Stimulated activated naive B cell treated with anti-CD40 and anti-IgM and Interleukin-4, amounts not matched to agents 10 μg/mL and 1 μg/mL and 100 μg/mL, for 72 hours (primary cell): Measurements from ENCODE around the gene PITRM1.
A peak's percentile ranks its signal among the peaks of the same experiment; 100 is the strongest.
"Not testable (repeated sequence)": the region's sequence is repeated elsewhere in the genome, so short reads cannot be mapped to it uniquely, and the experiment has no call there.

Experiments used
- ATAC-seq, 2 donors: fragments of 150-1000 bp; cut with Tn5 transposase; replicated peaks; 2 replicates each; pipeline ENCODE4 v1.10.0; 2021; ENCODE audit warnings: moderate library complexity in 1 of 2
- DNase-seq: peaks from one replicate; pipeline ENCODE4 v3.0.0; 2021
- H3K27ac Mint-ChIP-seq: one replicate; pipeline ENCODE4 v1.8.0; 2022; ENCODE audit warnings: mild to moderate bottlenecking, mixed read lengths
- H3K27me3 Mint-ChIP-seq, 2 donors: one replicate each; pipeline ENCODE4 v1.8.0; 2022; ENCODE audit warnings: mixed read lengths in 2 of 2
- H3K36me3 Mint-ChIP-seq, 2 donors: one replicate each; pipeline ENCODE4 v1.8.0; 2022; ENCODE audit warnings: mixed read lengths in 2 of 2, mild to moderate bottlenecking in 1 of 2
- H3K4me1 Mint-ChIP-seq, 2 donors: one replicate each; pipeline ENCODE4 v1.8.0; 2022; ENCODE audit warnings: mixed read lengths in 2 of 2, mild to moderate bottlenecking in 1 of 2
- H3K4me3 Mint-ChIP-seq, 2 donors: one replicate each; pipeline ENCODE4 v1.8.0; 2022; ENCODE audit warnings: mild to moderate bottlenecking in 2 of 2, mixed read lengths in 2 of 2, moderate library complexity in 1 of 2
- H3K9me3 Mint-ChIP-seq, 2 donors: one replicate each; pipeline ENCODE4 v1.8.0; 2022; ENCODE audit warnings: mixed read lengths in 2 of 2, mild to moderate bottlenecking in 1 of 2

The PITRM1 gene, protein sequence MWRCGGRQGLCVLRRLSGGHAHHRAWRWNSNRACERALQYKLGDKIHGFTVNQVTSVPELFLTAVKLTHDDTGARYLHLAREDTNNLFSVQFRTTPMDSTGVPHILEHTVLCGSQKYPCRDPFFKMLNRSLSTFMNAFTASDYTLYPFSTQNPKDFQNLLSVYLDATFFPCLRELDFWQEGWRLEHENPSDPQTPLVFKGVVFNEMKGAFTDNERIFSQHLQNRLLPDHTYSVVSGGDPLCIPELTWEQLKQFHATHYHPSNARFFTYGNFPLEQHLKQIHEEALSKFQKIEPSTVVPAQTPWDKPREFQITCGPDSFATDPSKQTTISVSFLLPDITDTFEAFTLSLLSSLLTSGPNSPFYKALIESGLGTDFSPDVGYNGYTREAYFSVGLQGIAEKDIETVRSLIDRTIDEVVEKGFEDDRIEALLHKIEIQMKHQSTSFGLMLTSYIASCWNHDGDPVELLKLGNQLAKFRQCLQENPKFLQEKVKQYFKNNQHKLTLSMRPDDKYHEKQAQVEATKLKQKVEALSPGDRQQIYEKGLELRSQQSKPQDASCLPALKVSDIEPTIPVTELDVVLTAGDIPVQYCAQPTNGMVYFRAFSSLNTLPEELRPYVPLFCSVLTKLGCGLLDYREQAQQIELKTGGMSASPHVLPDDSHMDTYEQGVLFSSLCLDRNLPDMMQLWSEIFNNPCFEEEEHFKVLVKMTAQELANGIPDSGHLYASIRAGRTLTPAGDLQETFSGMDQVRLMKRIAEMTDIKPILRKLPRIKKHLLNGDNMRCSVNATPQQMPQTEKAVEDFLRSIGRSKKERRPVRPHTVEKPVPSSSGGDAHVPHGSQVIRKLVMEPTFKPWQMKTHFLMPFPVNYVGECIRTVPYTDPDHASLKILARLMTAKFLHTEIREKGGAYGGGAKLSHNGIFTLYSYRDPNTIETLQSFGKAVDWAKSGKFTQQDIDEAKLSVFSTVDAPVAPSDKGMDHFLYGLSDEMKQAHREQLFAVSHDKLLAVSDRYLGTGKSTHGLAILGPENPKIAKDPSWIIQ

DNA sequence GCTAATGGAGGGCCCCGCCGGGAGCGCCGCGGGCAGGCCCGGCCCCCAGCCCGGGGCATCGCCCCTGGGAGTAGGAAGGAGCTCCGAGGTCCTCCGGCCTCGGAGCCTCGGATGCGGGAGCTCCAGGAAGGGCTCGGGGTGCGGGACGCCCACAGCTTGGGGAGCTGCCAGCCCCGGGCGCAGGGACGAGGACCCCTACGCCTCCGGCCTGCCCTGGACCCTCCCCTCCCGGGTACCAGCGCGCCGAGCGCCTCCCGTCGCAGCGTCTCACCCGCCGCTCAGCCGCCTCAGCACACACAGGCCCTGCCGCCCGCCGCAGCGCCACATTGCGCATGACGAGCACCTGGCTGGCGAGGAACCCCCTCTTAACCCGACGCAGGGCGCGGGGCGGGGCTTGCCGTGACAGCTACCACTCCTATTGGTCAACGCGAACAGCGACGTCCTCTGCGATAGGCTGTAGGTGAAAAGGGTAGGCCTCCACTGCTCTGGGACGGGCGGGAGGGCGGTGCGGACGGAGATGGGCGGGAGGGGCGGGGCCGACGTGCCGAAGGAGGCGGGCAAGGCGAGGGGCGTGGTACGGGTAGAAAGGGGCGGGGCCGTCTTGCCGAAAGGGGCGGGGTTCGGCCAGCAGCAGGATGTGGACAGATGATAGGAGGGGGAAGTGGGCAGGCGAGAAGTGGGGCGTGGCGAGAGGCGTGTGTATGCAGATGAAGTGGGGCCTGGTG, at the start of gene PITRM1:
TSS of gene PITRM1 (minus strand) at position 337 of the 725 bp plus-strand sequence. CDS start at position 327, 10 bp downstream.
- Mint-ChIP-seq H3K27ac (peak within 1 kb of the TSS; percentile 92), H3K27me3 (no peaks in the 10 kb centered on the region)
- ATAC-seq: peak; percentile 95 to 96

DNA sequence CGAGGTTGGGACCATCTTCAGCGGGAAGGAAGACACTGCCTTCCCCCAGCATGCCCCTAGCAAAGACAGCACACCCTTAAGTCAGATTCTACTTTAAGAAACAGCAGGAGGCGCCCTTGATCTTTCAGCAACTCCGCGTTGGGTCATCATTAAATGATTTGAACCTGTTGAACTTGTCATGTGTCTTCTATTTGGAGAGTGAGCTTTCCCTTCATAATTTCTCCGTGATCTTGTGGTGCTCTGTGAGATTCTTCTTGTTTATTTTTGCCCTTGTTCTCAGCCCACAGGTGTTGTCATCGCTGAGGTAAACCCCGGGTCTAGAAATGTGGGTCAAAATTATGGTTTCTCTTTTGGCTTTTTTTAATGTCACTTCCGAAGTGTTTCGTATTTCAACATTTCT, 49.5 kb upstream of the PITRM1 start:
- H3K36me3 Mint-ChIP-seq: no peaks in the 10 kb centered on the region
- ATAC-seq (no peak), DNase-seq (no peak)
- H3K27ac Mint-ChIP-seq: no peak overlapping the region
- H3K9me3 Mint-ChIP-seq: peaks cover 3 to 13% of the 10 kb centered on the region in 2 donors
- peaks cover 19 to 24% of the 10 kb centered on the region in 2 donors for H3K27me3 Mint-ChIP-seq
- H3K4me3 Mint-ChIP-seq: no peak overlapping the region
- H3K4me1 Mint-ChIP-seq: peaks cover 3 to 4% of the 10 kb centered on the region in 2 donors

More for the DNA sequence above, at the start of gene PITRM1:
- DNase-seq: peak; percentile 99
- H3K36me3 Mint-ChIP-seq: peaks cover 17 to 19% of the 10 kb centered on the region in 2 donors
- H3K4me1 Mint-ChIP-seq: peaks cover 12 to 33% of the 10 kb centered on the region in 2 donors
- H3K4me3 Mint-ChIP-seq: peak within 1 kb of the TSS; percentile 82 to 90
- H3K9me3 Mint-ChIP-seq: peaks cover 4% of the 10 kb centered on the region in 2 donors

DNA sequence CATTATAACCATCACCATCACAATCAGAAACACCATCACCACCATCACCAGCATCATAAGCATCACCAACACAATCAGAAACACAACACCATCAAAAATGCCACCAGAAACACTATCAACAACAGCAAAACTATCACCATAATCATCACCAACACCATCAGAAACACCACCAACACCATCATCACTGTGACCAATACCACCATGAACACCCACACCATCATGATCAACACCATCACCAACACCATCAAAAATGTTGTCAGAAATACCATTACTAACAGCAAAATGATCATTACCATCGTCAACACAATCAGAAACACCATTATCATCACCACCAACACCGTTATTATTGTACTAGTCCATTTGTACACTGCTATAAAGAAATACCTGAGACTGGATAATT, 49.0 kb upstream of the PITRM1 start:
- H3K36me3 Mint-ChIP-seq, ATAC-seq, DNase-seq, H3K4me1 Mint-ChIP-seq, H3K4me3 Mint-ChIP-seq, H3K27ac Mint-ChIP-seq: not testable (repeated sequence)
- Mint-ChIP-seq H3K27me3 (peaks cover 19% of the 10 kb centered on the region in 2 donors), H3K9me3 (peaks cover 3 to 13% of the 10 kb centered on the region in 2 donors)

DNA sequence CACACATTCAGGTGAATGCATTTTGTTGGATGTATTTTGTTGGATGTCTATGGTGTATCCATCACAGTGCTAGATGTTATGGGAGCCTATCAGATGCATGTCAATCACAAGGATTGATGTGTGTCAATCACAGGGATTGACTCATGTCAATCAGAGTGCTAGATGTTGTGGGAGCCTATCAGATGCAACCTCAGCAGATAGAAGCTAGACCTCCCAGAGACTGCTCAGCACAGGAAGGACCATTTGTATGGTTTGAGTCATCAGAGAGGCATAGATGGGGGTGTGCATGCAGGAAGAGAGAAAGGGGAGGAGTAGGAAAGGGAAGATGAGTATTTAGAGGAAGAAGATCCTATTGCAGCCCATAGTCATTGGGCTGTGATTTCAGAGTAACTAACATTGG, 48.3 kb upstream of the PITRM1 start:
- H3K4me3 Mint-ChIP-seq: no peak overlapping the region
- DNase-seq (no peak), ATAC-seq (no peak)

DNA sequence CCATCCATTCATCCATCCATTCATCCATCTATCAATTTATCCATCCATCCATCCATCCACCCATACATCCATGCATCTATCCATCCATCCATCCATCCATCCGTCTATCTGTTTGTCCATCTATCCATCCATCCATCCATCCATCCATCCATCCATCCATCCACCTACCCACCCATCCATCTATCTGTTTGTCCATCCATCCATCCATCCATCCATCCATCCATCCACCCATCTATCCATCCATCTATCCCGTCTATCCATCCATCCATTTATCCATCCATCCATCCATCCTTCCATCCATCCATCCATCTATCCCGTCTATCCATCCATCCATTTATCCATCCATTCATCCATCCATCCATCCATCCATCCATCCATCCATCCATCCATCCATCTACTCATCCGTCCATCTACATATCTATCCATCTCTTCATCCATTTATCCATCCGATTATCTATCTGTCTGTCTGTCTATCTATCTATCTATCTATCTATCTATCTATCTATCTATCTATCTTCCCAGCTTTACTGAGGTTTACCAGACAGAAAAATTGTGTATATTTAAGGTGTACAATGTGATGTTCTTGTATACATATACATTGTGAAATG, 46.5 kb upstream of the PITRM1 start:
- H3K4me1 Mint-ChIP-seq, H3K4me3 Mint-ChIP-seq, H3K36me3 Mint-ChIP-seq, H3K27ac Mint-ChIP-seq, DNase-seq, ATAC-seq: not testable (repeated sequence)
- Mint-ChIP-seq H3K27me3 (peaks cover 19% of the 10 kb centered on the region in 2 donors), H3K9me3 (peaks cover 3 to 13% of the 10 kb centered on the region in 2 donors)

More for the DNA sequence above, 48.3 kb upstream of the PITRM1 start:
- peaks cover 19% of the 10 kb centered on the region in 2 donors for H3K27me3 Mint-ChIP-seq
- H3K36me3 Mint-ChIP-seq: no peaks in the 10 kb centered on the region
- no peak overlapping the region for H3K27ac Mint-ChIP-seq
- no peaks in the 10 kb centered on the region for H3K4me1 Mint-ChIP-seq
- H3K9me3 Mint-ChIP-seq: peaks cover 3 to 13% of the 10 kb centered on the region in 2 donors

DNA sequence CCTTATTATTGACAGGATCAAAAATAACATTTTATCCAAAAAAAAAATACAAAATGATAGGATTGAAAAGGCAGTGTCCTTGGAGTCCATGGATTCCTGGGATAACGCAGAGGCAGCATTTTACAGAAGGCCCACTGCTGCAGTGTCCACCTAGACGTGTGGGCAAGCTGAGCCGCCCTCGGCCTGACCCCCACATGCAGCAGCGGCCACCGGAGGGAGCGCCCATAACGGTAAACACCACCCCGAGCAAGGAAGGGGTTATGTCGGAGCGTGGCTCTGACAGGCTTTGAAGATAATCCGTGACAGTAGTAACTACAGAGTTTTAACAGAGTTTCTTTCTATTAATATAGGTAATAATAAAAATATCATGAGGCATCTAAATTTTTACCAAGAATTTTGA, 45.3 kb upstream of the PITRM1 start:
- Mint-ChIP-seq H3K27ac (no peak overlapping the region), H3K36me3 (no peaks in the 10 kb centered on the region), H3K27me3 (peaks cover 19 to 22% of the 10 kb centered on the region in 2 donors), H3K4me1 (no peaks in the 10 kb centered on the region), H3K4me3 (no peak overlapping the region), H3K9me3 (peaks cover 3 to 13% of the 10 kb centered on the region in 2 donors)
- DNase-seq (no peak), ATAC-seq (no peak)

DNA sequence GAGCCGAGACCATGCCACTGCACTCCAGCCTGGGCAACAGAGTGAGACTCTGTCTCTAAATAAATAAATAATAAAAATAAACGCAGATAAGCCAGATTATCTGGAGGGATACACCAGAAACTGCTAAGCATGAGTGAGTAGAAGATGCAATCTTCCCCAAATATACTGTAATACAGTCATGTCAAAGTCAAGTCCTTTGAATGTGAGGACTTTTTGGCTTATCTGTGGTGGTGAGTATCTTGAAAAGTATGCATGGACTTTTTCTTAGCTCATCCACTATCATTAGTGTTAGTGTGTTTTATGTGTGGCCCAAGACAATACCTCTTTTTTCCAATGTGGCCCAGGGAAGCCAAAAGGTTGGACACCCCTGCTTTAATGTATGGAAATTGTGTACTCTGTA, 44.7 kb upstream of the PITRM1 start:
- Mint-ChIP-seq H3K27me3 (peaks cover 19 to 22% of the 10 kb centered on the region in 2 donors), H3K4me1 (no peaks in the 10 kb centered on the region), H3K4me3 (no peak overlapping the region), H3K9me3 (peaks cover 3 to 13% of the 10 kb centered on the region in 2 donors), H3K36me3 (no peaks in the 10 kb centered on the region), H3K27ac (no peak overlapping the region)
- no peak for ATAC-seq
- no peak for DNase-seq

DNA sequence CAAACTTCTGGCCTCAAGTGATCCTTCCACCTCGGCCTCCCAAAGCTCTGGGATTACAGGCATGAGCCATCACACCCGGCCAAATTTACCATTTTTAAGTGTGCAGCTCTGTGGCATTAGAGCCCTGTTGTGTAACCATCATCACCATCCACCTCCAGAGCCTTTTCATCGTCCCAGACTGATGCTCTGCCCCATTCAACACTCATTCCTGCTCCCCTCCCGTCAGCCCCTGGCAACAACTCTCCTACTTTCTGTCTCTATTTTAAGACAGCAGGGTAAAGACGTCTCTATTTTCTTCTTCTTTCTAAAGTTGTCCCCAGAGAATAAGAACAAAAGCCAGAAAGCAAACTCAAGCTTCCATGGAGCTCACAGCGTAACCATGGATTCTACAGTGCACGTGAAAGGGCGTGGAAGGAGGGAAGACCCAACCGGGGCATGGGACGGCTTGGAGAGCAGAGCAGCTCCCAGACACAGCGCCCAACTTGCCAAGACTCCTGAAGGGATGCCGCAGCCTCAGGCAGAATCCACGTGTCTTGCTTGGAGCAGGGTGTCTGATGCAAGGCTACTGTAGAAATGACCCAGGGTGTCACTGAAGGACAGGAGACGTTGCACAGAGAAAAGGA, 42.7 kb upstream of the PITRM1 start:
- Mint-ChIP-seq H3K27me3 (peaks cover 12 to 13% of the 10 kb centered on the region in 2 donors), H3K4me3 (no peak overlapping the region), H3K27ac (no peak overlapping the region), H3K4me1 (no peaks in the 10 kb centered on the region), H3K9me3 (peaks cover 0 to 10% of the 10 kb centered on the region in 2 donors), H3K36me3 (no peaks in the 10 kb centered on the region)
- no peak for ATAC-seq
- no peak for DNase-seq

DNA sequence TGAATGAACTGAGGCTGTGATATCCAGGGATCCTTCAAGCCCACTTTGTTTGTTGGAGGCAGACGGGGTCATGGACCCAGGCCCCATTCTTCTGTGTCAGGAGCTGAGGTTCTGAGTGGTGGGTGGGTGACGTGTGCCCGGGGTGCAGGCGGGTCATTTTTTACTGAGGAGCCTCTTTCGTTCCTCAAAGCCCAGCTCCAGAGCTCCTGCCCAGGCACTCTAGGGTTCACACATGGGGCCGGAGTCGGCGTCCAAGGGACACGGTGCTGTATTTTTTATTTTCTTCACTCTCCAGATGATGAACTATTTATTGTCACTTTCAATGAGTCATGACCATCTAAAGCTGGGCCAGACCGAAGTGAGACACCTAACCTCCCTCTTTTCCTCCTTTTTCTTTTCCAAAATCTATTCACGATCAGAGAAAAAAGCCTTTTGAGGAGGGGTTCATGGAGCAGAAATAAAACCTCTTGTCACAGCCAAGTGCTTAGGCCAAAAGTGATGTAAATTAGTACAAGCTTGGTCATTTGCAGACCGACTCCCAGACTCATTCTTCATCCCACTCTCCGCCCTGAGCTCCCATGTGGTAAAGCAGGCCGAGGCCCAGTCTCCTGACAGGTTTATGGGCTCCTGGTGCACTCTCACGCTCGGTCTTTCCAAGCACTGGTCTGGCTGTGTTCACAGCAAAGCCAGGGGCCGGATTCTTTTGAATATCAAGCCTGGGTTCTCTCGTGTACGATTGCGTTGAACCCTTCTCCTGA, 41.4 kb upstream of the PITRM1 start:
- Mint-ChIP-seq H3K36me3 (peaks cover 0 to 5% of the 10 kb centered on the region in 2 donors), H3K27me3 (peaks cover 14 to 17% of the 10 kb centered on the region in 2 donors), H3K4me3 (no peak overlapping the region), H3K9me3 (peaks cover 0 to 9% of the 10 kb centered on the region in 2 donors), H3K27ac (no peak overlapping the region), H3K4me1 (peaks cover 5 to 11% of the 10 kb centered on the region in 2 donors)
- no peak for ATAC-seq
- no peak for DNase-seq

DNA sequence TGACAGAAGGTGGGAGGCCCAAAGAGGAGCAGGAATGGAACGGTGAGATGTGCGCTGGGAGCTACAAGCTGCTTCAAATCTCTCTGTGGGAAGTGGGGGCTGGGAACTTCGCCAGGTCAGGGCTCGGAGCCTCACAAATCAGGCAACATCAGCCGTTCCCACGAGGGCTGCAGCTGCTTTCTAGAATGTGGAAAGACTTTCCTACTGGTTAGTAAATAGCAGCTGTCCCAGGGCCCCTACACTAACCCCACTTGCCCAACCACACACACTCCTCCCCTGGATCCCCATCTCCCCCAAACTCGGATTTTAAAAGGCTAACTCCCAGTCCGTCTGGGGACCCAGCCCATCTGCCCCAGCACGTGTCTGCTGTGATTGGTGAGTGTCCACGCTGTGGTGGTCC, 40.6 kb upstream of the PITRM1 start:
- DNase-seq (no peak), ATAC-seq (no peak)

DNA sequence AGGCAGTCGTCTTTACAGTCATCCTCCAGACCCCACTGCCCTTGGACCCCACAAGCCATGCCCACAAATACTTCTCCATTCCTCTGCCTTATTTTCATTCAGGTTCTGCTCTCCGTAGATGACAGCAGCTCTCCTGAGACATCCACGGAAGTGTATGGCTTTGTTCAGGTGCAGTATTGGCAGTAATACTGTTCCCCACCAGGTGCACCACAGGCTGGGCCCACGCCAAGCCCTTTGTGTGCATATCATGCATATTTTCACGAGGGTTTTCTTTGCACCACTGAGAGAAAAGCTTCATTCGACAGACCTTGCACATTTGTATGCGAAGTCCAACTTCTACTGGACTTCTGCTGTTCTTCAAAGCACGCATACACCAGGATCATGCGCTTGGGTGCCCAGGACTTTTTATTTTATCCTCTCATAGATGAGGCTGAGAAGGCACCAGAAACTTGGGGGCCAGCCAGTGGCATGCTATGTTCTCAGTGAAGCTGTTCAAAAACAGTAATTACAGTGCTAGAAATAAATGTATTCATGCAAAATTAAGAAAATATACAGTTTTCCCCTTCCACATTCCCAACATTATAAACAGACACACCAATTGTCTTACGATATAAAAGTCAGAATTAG, 37.8 kb upstream of the PITRM1 start:
- H3K4me3 Mint-ChIP-seq: no peak overlapping the region
- no peak overlapping the region for H3K27ac Mint-ChIP-seq
- no peak for DNase-seq
- peaks cover 23 to 28% of the 10 kb centered on the region in 2 donors for H3K27me3 Mint-ChIP-seq
- H3K36me3 Mint-ChIP-seq: peaks cover 0 to 5% of the 10 kb centered on the region in 2 donors
- H3K4me1 Mint-ChIP-seq: peaks cover 7 to 17% of the 10 kb centered on the region in 2 donors
- H3K9me3 Mint-ChIP-seq: peaks cover 0 to 5% of the 10 kb centered on the region in 2 donors
- no peak for ATAC-seq

More for the DNA sequence above, 40.6 kb upstream of the PITRM1 start:
- Mint-ChIP-seq H3K27ac (no peak overlapping the region), H3K4me3 (no peak overlapping the region), H3K27me3 (peaks cover 16 to 18% of the 10 kb centered on the region in 2 donors), H3K36me3 (peaks cover 0 to 5% of the 10 kb centered on the region in 2 donors), H3K4me1 (peaks cover 7 to 17% of the 10 kb centered on the region in 2 donors), H3K9me3 (peaks cover 0 to 5% of the 10 kb centered on the region in 2 donors)
